GM12878 (cell line): ENCODE results near the gene MOGAT1. TPM values are rescaled to one million over a fixed set of nuclear protein-coding genes. Genes with fewer than 3 reads are reported as not detected.
A peak's percentile ranks its signal among the peaks of the same experiment; 100 is the strongest.

ENCODE experiments used
- CEBPB ChIP-seq, 2 experiments: fragments of 150-350 bp in 1 of 2; IDR thresholded peaks; 2 replicates each; pipeline ENCODE4 v1.6.1; 2012 to 2014; ENCODE audit warnings: low read depth in 2 of 2, low read length in 2 of 2, borderline replicate concordance in 1 of 2, inconsistent platforms in 1 of 2
- CHD2 ChIP-seq: IDR thresholded peaks from 2 replicates; pipeline ENCODE4 v1.6.1; 2011; ENCODE audit warnings: low read depth, low read length, improper control_type of control experiment, borderline replicate concordance
- CREM ChIP-seq: IDR thresholded peaks from 2 replicates; pipeline ENCODE4 v1.6.1; 2014; ENCODE audit warnings: antibody characterized with exemption, low read depth
- E2F4 ChIP-seq: IDR thresholded peaks from 2 replicates; pipeline ENCODE4 v1.6.1; 2012; ENCODE audit warnings: low read depth, low read length, improper control_type of control experiment
- ESRRA ChIP-seq: IDR thresholded peaks from 2 replicates; pipeline ENCODE4 v1.6.1; 2012; ENCODE audit warnings: mild to moderate bottlenecking, low read length, improper control_type of control experiment
- FOS ChIP-seq: IDR thresholded peaks from 3 replicates; pipeline ENCODE4 v1.6.1; 2011; ENCODE audit warnings: borderline replicate concordance; ENCODE audit not compliant: insufficient read length; ENCODE audit errors: extremely low read depth
- GATAD2B ChIP-seq: fragments of 450-650 bp; conservative IDR thresholded peaks from 2 replicates; pipeline ENCODE4 v1.6.1; 2017; ENCODE audit warnings: low read depth, mild to moderate bottlenecking, moderate library complexity
- HDGF ChIP-seq: fragments of 450-650 bp; IDR thresholded peaks from 2 replicates; pipeline ENCODE4 v1.6.1; 2016; ENCODE audit warnings: antibody characterized with exemption
- KDM1A ChIP-seq: fragments of 200-600 bp; sonication (generic); IDR thresholded peaks from 2 replicates; pipeline ENCODE4 v1.6.1; 2016; ENCODE audit warnings: borderline replicate concordance
- MXI1 ChIP-seq: fragments of 150-350 bp; IDR thresholded peaks from 2 replicates; pipeline ENCODE4 v1.6.1; 2011; ENCODE audit warnings: low read depth, mild to moderate bottlenecking, inconsistent platforms, low read length, improper control_type of control experiment
- NFIC ChIP-seq: IDR thresholded peaks from 2 replicates; pipeline ENCODE4 v1.6.1; 2012; ENCODE audit warnings: low read depth, mild to moderate bottlenecking, inconsistent platforms, low read length, moderate library complexity
- NR2F1 ChIP-seq: fragments of 450-650 bp; conservative IDR thresholded peaks from 2 replicates; pipeline ENCODE4 v1.6.1; 2017; ENCODE audit warnings: mild to moderate bottlenecking
- PAX5 ChIP-seq: IDR thresholded peaks from 2 replicates; pipeline ENCODE4 v1.6.1; 2011; ENCODE audit warnings: low read depth, low read length, borderline replicate concordance
- POLR2A ChIP-seq: IDR thresholded peaks from 2 replicates; pipeline ENCODE4 v1.6.1; 2011; ENCODE audit warnings: low read depth, mild to moderate bottlenecking, low read length
- PRDM15 ChIP-seq: fragments of 450-650 bp; formaldehyde crosslinking; IDR thresholded peaks from 2 replicates; pipeline ENCODE4 v1.4.0; 2020; ENCODE audit warnings: mild to moderate bottlenecking, moderate library complexity
- RCOR1 ChIP-seq: conservative IDR thresholded peaks from 2 replicates; pipeline ENCODE4 v1.6.1; 2012; ENCODE audit warnings: low read depth, low read length, improper control_type of control experiment
- SIN3A ChIP-seq: IDR thresholded peaks from 2 replicates; pipeline ENCODE4 v1.6.1; 2012; ENCODE audit warnings: low read depth, low read length, improper control_type of control experiment
- SRF ChIP-seq, 2 experiments: IDR thresholded peaks; 2 replicates each; pipeline ENCODE4 v1.6.1; 2011; ENCODE audit warnings: low read depth in 2 of 2, low read length in 2 of 2, mild to moderate bottlenecking in 1 of 2, moderate library complexity in 1 of 2
- polyA plus RNA-seq, 11 experiments: library from polyadenylated mRNA; depleted of rRNA in 4 of 11; unstranded in 6 of 11; stranded (reverse) in 5 of 11; fragments of >200 nt; fragmentation: Nextera tagmentation in 4 of 11; fragmentation: Illumina TruSeq in 1 of 11; extraction: Ambion mirVana in 4 of 11; extraction: Trizol in 1 of 11; gene quantifications; 1 replicate in 1 of 11; 2 replicates in 10 of 11; pipeline versions ENCODE4 v1.2.1 to v1.2.3, GENCODE V29; 2011 to 2016; ENCODE audit warnings: inconsistent platforms in 2 of 11, missing spikeins in 2 of 11, low read depth in 1 of 11
- total RNA-seq, 4 experiments: library from RNA; depleted of rRNA in 3 of 4; stranded (reverse); fragments of >200 nt in 3 of 4; fragmentation: Illumina TruSeq in 1 of 4; extraction: Trizol in 1 of 4; gene quantifications; 2 replicates each; pipeline versions ENCODE4 v1.2.1 to v1.2.3, GENCODE V29; 2013 to 2021
- TF ChIP-seq, protein P1 (sequence below): fragments of 450-650 bp; IDR thresholded peaks from 2 replicates; pipeline ENCODE4 v1.6.1; 2017; ENCODE audit warnings: mild to moderate bottlenecking, moderate library complexity

The MOGAT1 gene
- total and polyA plus RNA-seq, 10 of the 15 experiments (the other 5 are each of a cell fraction or from before 2014, with no cell fraction given) = not detected

- TF ChIP-seq, protein P1, sequence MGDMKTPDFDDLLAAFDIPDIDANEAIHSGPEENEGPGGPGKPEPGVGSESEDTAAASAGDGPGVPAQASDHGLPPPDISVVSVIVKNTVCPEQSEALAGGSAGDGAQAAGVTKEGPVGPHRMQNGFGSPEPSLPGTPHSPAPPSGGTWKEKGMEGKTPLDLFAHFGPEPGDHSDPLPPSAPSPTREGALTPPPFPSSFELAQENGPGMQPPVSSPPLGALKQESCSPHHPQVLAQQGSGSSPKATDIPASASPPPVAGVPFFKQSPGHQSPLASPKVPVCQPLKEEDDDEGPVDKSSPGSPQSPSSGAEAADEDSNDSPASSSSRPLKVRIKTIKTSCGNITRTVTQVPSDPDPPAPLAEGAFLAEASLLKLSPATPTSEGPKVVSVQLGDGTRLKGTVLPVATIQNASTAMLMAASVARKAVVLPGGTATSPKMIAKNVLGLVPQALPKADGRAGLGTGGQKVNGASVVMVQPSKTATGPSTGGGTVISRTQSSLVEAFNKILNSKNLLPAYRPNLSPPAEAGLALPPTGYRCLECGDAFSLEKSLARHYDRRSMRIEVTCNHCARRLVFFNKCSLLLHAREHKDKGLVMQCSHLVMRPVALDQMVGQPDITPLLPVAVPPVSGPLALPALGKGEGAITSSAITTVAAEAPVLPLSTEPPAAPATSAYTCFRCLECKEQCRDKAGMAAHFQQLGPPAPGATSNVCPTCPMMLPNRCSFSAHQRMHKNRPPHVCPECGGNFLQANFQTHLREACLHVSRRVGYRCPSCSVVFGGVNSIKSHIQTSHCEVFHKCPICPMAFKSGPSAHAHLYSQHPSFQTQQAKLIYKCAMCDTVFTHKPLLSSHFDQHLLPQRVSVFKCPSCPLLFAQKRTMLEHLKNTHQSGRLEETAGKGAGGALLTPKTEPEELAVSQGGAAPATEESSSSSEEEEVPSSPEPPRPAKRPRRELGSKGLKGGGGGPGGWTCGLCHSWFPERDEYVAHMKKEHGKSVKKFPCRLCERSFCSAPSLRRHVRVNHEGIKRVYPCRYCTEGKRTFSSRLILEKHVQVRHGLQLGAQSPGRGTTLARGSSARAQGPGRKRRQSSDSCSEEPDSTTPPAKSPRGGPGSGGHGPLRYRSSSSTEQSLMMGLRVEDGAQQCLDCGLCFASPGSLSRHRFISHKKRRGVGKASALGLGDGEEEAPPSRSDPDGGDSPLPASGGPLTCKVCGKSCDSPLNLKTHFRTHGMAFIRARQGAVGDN = no peak
- no peak for TF ChIP-seq PRDM15 (CRISPR knock-in tag)
- TF ChIP-seq FOS = no peak
- TF ChIP-seq RCOR1 = 0 out of 2 replicates have a peak, but pooled peaks have one; percentile 31
- TF ChIP-seq GATAD2B = no peak
- TF ChIP-seq HDGF = peak; percentile 71; the same call in 1 of the 2 replicates
- no peak for TF ChIP-seq NFIC
- TF ChIP-seq E2F4 = 0 out of 2 replicates have a peak, but pooled peaks have one; percentile 60
- TF ChIP-seq KDM1A = no peak
- no peak; the same call in 1 of the 2 replicates for TF ChIP-seq NR2F1
- TF ChIP-seq PAX5 = no peak; the same call in 1 of the 2 replicates
- peak; percentile 99 for TF ChIP-seq MXI1
- no peak for TF ChIP-seq CEBPB (IDR thresholded peaks at IDR 0.05; ENCODE audit: borderline replicate concordance in 1 of 2, low read depth in 2 of 2, low read length in 2 of 2)
- TF ChIP-seq SRF (IDR thresholded peaks at IDR 0.05; ENCODE audit: low read depth in 2 of 2, low read length in 2 of 2) = no peak
- peak; percentile 41; the same call in 1 of the 2 replicates for TF ChIP-seq CHD2
- peak; percentile 85; the same call in 1 of the 2 replicates for TF ChIP-seq SIN3A
- TF ChIP-seq POLR2A = peak; percentile 97
- TF ChIP-seq ESRRA = no peak
- TF ChIP-seq CREM = peak; percentile 31; the same call in 1 of the 2 replicates
These were observed 15.5 kb upstream of the MOGAT1 start, which contains the start of gene FARSB (continued) for GRCh38 chr2:222655787-222656525.
